ENCODE data around the gene COMT. TPM values are rescaled to one million over a fixed set of nuclear protein-coding genes. Genes with fewer than 3 reads are reported as not detected.

Gene COMT
- total RNA-seq, 1 donor from 2014 or later = 49.0 TPM

DNA sequence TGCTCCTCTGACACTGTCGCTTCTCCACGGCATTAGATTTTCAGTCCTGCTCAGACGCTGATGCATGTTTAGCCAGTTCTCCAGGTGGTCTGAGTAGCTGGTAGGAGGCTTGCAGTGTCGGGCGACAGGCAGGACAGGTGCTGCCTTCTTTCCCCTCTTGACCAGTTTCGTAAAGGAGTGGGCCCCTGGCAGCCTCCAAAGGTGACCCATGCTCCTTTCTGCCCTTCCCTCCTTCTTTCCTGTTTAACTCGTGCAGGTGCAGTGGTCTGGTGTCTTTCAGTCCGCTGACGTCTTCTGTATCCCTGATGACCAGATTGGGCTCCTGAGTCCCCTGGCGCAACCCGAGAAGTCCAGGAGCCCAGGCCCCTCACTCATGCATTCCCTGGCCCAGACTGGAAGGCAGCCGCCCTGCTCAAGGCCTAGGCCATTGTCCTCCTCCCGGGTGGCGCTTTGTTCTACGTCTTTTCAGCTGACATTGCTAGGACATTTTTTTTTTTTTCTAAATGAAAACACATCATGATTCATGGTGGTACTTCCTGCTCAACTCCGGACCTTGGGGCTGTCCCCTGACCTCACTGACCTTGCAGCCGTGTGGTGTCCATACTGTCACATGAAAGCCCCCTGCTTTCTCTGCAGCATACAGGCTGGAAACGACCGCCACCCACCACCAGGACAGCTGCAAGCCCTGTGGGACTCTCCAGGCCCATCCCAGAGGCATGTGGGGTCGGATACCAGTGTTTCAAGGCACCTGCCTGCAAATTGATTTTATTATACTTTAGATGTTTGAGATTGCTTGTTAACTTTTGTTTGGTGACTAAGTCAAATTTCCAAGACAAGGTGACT, 25.6 kb downstream of the COMT start:
- DNase-seq (ENCODE audit: low spot score) = no peak
- H3K27me3 Mint-ChIP-seq (ENCODE audit: unreplicated experiment) = peaks cover 17% of the 10 kb centered on the region
- H3K27ac Mint-ChIP-seq (ENCODE audit: unreplicated experiment) = no peak overlapping the region
- H3K4me3 Mint-ChIP-seq (ENCODE audit: unreplicated experiment) = peak overlapping the region; percentile 16
- peaks cover 10% of the 10 kb centered on the region for H3K36me3 Mint-ChIP-seq (ENCODE audit: low read depth, unreplicated experiment)
- no peaks in the 10 kb centered on the region for H3K9me3 Mint-ChIP-seq (ENCODE audit: unreplicated experiment)
- TF ChIP-seq, protein P1, sequence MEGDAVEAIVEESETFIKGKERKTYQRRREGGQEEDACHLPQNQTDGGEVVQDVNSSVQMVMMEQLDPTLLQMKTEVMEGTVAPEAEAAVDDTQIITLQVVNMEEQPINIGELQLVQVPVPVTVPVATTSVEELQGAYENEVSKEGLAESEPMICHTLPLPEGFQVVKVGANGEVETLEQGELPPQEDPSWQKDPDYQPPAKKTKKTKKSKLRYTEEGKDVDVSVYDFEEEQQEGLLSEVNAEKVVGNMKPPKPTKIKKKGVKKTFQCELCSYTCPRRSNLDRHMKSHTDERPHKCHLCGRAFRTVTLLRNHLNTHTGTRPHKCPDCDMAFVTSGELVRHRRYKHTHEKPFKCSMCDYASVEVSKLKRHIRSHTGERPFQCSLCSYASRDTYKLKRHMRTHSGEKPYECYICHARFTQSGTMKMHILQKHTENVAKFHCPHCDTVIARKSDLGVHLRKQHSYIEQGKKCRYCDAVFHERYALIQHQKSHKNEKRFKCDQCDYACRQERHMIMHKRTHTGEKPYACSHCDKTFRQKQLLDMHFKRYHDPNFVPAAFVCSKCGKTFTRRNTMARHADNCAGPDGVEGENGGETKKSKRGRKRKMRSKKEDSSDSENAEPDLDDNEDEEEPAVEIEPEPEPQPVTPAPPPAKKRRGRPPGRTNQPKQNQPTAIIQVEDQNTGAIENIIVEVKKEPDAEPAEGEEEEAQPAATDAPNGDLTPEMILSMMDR (IDR thresholded peaks at IDR 0.05; ENCODE audit: unreplicated experiment) = no peak
- peaks cover 5% of the 10 kb centered on the region for H3K4me1 Mint-ChIP-seq (ENCODE audit: unreplicated experiment)

DNA sequence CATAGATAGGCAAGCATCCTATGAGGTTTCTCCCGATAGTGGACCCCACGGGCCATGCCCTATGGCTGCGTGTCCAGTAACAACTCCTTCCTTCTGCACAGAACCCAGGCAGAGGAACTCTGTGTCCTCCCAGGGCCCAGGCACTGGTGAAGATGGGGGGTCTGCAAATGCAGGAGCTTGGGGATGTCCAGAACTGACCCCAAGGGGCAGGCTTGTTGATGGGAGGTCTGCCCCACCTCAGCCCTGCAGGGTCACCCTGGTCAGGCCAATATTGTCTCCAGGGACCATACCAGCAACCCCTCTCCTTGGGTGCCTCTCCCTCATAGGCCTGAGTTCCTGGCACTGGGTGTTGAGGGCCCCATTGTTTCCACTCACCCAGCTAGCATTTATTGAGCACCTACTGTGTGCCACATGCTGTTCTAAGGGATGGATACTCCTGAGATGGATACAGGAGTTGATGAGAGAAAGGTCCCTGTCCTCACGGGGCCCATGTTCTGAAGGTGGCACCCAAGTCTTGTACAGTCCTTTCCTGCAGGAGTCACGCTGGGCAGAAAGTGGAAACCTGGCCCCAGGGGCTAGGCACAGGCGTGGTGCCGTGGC, 26.4 kb downstream of the COMT start:
- DNase-seq (ENCODE audit: low spot score) = no peak
- Mint-ChIP-seq H3K27me3 (ENCODE audit: unreplicated experiment) (peaks cover 18% of the 10 kb centered on the region), H3K4me1 (ENCODE audit: unreplicated experiment) (peaks cover 5% of the 10 kb centered on the region), H3K36me3 (ENCODE audit: low read depth, unreplicated experiment) (peaks cover 12% of the 10 kb centered on the region), H3K9me3 (ENCODE audit: unreplicated experiment) (no peaks in the 10 kb centered on the region), H3K27ac (ENCODE audit: unreplicated experiment) (no peak overlapping the region), H3K4me3 (ENCODE audit: unreplicated experiment) (no peak overlapping the region)
- TF ChIP-seq, protein P1 (IDR thresholded peaks at IDR 0.05; ENCODE audit: unreplicated experiment) = no peak

DNA sequence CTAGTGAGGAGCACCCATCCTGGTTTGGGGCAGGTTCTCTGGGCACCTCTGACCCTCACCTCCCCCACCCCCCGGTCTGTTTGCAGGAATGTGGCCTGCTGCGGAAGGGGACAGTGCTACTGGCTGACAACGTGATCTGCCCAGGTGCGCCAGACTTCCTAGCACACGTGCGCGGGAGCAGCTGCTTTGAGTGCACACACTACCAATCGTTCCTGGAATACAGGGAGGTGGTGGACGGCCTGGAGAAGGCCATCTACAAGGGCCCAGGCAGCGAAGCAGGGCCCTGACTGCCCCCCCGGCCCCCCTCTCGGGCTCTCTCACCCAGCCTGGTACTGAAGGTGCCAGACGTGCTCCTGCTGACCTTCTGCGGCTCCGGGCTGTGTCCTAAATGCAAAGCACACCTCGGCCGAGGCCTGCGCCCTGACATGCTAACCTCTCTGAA, 26.9 kb downstream of the COMT start:
- H3K9me3 Mint-ChIP-seq (ENCODE audit: unreplicated experiment) = no peaks in the 10 kb centered on the region
- DNase-seq (ENCODE audit: low spot score) = no peak
- TF ChIP-seq, protein P1 (IDR thresholded peaks at IDR 0.05; ENCODE audit: unreplicated experiment) = no peak
- H3K36me3 Mint-ChIP-seq (ENCODE audit: low read depth, unreplicated experiment) = peaks cover 12% of the 10 kb centered on the region
- H3K27ac Mint-ChIP-seq (ENCODE audit: unreplicated experiment) = no peak overlapping the region
- peak overlapping the region; percentile 56 for H3K4me3 Mint-ChIP-seq (ENCODE audit: unreplicated experiment)
- peaks cover 18% of the 10 kb centered on the region for H3K27me3 Mint-ChIP-seq (ENCODE audit: unreplicated experiment)
- peaks cover 5% of the 10 kb centered on the region for H3K4me1 Mint-ChIP-seq (ENCODE audit: unreplicated experiment)

DNA sequence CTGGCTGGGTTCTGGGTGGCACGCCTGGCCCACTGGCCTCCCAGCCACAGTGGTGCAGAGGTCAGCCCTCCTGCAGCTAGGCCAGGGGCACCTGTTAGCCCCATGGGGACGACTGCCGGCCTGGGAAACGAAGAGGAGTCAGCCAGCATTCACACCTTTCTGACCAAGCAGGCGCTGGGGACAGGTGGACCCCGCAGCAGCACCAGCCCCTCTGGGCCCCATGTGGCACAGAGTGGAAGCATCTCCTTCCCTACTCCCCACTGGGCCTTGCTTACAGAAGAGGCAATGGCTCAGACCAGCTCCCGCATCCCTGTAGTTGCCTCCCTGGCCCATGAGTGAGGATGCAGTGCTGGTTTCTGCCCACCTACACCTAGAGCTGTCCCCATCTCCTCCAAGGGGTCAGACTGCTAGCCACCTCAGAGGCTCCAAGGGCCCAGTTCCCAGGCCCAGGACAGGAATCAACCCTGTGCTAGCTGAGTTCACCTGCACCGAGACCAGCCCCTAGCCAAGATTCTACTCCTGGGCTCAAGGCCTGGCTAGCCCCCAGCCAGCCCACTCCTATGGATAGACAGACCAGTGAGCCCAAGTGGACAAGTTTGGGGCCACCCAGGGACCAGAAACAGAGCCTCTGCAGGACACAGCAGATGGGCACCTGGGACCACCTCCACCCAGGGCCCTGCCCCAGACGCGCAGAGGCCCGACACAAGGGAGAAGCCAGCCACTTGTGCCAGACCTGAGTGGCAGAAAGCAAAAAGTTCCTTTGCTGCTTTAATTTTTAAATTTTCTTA, 27.8 kb downstream of the COMT start:
- DNase-seq (ENCODE audit: low spot score) = no peak
- Mint-ChIP-seq H3K4me1 (ENCODE audit: unreplicated experiment) (peaks cover 12% of the 10 kb centered on the region), H3K4me3 (ENCODE audit: unreplicated experiment) (no peak overlapping the region), H3K27me3 (ENCODE audit: unreplicated experiment) (peaks cover 16% of the 10 kb centered on the region), H3K27ac (ENCODE audit: unreplicated experiment) (no peak overlapping the region), H3K9me3 (ENCODE audit: unreplicated experiment) (no peaks in the 10 kb centered on the region), H3K36me3 (ENCODE audit: low read depth, unreplicated experiment) (peaks cover 12% of the 10 kb centered on the region)
- TF ChIP-seq, protein P1 (IDR thresholded peaks at IDR 0.05; ENCODE audit: unreplicated experiment) = no peak
